A549 (cell line): ENCODE measurements around the gene VPS37B. TPM values are rescaled to one million over a fixed set of nuclear protein-coding genes. Genes with fewer than 3 reads are reported as not detected.
"Not testable (repeated sequence)": the region's sequence is repeated elsewhere in the genome, so short reads cannot be mapped to it uniquely, and the experiment has no call there.

Experiments used
- ATAC-seq, 2 experiments: fragments of 200-7000 bp in 1 of 2; fragments of >200 bp in 1 of 2; cut with Nextera tagmentation in 1 of 2; cut with Tn5 transposase in 1 of 2; 3 replicates each; pipeline versions ENCODE4 v1.8.0 to v1.9.1; 2018 to 2020; ENCODE audit warnings: mild to moderate bottlenecking in 1 of 2, moderate library complexity in 1 of 2
- CTCF ChIA-PET: fragments of 300-600 bp; sonication (Branson Sonifier 250); formaldehyde crosslinking; extraction: SDS; loops from one replicate; lab custom pipeline; 2021; ENCODE audit warnings: antibody characterized with exemption, inconsistent platforms; lab: Yijun Ruan, JAX
- POLR2A ChIA-PET: fragments of 350-600 bp; formaldehyde crosslinking; extraction: SDS; loops from one replicate; lab custom pipeline; 2021; ENCODE audit warnings: antibody characterized with exemption, inconsistent platforms; lab: Yijun Ruan, JAX
- DNase-seq, 2 experiments: peaks; one replicate each; pipeline versions ENCODE4 v3.0.0 to v3.0.0-alpha.2; 2011 to 2016; ENCODE audit warnings: low read depth in 1 of 2, low spot score in 1 of 2
- FAIRE-seq: peaks from 2 replicates; lab custom pipeline; 2011; peaks lifted over from hg19 to GRCh38; lab: Jason Lieb, UNC
- H3K27ac ChIP-seq, 2 experiments: fragments of >200 bp; sonication (Bioruptor Twin); formaldehyde crosslinking; 3 replicates each; pipeline ENCODE4 v1.5.1; 2016 to 2017
- H3K4me1 ChIP-seq: fragments of >200 bp; sonication (Bioruptor Twin); formaldehyde crosslinking; 3 replicates; pipeline ENCODE4 v1.6.1; 2016
- H3K4me2 ChIP-seq: fragments of >200 bp; sonication (Bioruptor Twin); formaldehyde crosslinking; 3 replicates; pipeline ENCODE4 v1.6.1; 2016
- H3K4me3 ChIP-seq: fragments of >200 bp; sonication (Bioruptor Twin); formaldehyde crosslinking; 3 replicates; pipeline ENCODE4 v1.5.1; 2016
- H3K9me3 ChIP-seq: fragments of >200 bp; sonication (Bioruptor Twin); formaldehyde crosslinking; 3 replicates; pipeline ENCODE4 v1.6.1; 2016
- CBX8 ChIP-seq: fragments of 200-600 bp; sonication (generic); IDR thresholded peaks from 2 replicates; pipeline ENCODE4 v1.6.1; 2016
- CHD2 ChIP-seq: fragments of 150-350 bp; IDR thresholded peaks from 2 replicates; pipeline ENCODE4 v1.6.1; 2014; ENCODE audit warnings: low read length; ENCODE audit not compliant: partially characterized antibody
- FOSB ChIP-seq: fragments of 250-450 bp; sonication (Bioruptor Pico); IDR thresholded peaks from 2 replicates; pipeline ENCODE4 v1.5.0; 2020; ENCODE audit warnings: mild to moderate bottlenecking, moderate library complexity
- FOXS1 ChIP-seq: fragments of 250-450 bp; sonication (Bioruptor Pico); IDR thresholded peaks from 2 replicates; pipeline ENCODE4 v1.5.0; 2020; ENCODE audit warnings: mild to moderate bottlenecking, moderate library complexity
- HDAC2 ChIP-seq: fragments of 200-600 bp; sonication (generic); IDR thresholded peaks from 2 replicates; pipeline ENCODE4 v1.6.1; 2016
- HOXA7 ChIP-seq: fragments of 250-450 bp; sonication (Bioruptor Pico); IDR thresholded peaks from 2 replicates; pipeline ENCODE4 v1.5.0; 2020; ENCODE audit warnings: mild to moderate bottlenecking, moderate library complexity
- HOXB5 ChIP-seq: fragments of 250-450 bp; sonication (Bioruptor Pico); IDR thresholded peaks from 2 replicates; pipeline ENCODE4 v1.5.0; 2020; ENCODE audit warnings: mild to moderate bottlenecking, moderate library complexity
- JUNB ChIP-seq: fragments of >200 bp; sonication (Bioruptor Twin); formaldehyde crosslinking; IDR thresholded peaks from 2 replicates; pipeline ENCODE4 v1.6.1; 2016
- MAFK ChIP-seq: fragments of 450-650 bp; IDR thresholded peaks from 2 replicates; pipeline ENCODE4 v1.6.1; 2014; ENCODE audit not compliant: partially characterized antibody
- MYC ChIP-seq: IDR thresholded peaks from 2 replicates; pipeline ENCODE4 v1.6.1; 2012; ENCODE audit warnings: mild to moderate bottlenecking, inconsistent platforms, low read length, improper control_type of control experiment, borderline replicate concordance
- NFE2L2 ChIP-seq: fragments of 150-350 bp; conservative IDR thresholded peaks from 2 replicates; pipeline ENCODE4 v1.6.1; 2014; ENCODE audit warnings: low read length
- PHF8 ChIP-seq: fragments of 200-600 bp; sonication (generic); IDR thresholded peaks from 2 replicates; pipeline ENCODE4 v1.6.1; 2016; ENCODE audit warnings: low read depth, mild to moderate bottlenecking, antibody characterized with exemption, moderate library complexity, borderline replicate concordance
- RCOR1 ChIP-seq: fragments of 150-350 bp; IDR thresholded peaks from 2 replicates; pipeline ENCODE4 v1.6.1; 2014; ENCODE audit warnings: antibody characterized with exemption, low read length, low read depth
- REST ChIP-seq: fragments of 200-600 bp; sonication (generic); IDR thresholded peaks from 2 replicates; pipeline ENCODE4 v1.6.1; 2016; ENCODE audit warnings: antibody characterized with exemption, mild to moderate bottlenecking, moderate library complexity
- ZC3H11A ChIP-seq: fragments of 450-650 bp; IDR thresholded peaks from 2 replicates; pipeline ENCODE4 v1.6.1; 2014; ENCODE audit warnings: antibody characterized with exemption, mild to moderate bottlenecking
- ZFP36 ChIP-seq: fragments of 450-650 bp; IDR thresholded peaks from 2 replicates; pipeline ENCODE4 v1.6.1; 2014; ENCODE audit warnings: borderline replicate concordance; ENCODE audit not compliant: partially characterized antibody
- WGBS: methylation state at CpG from one replicate; pipeline ENCODE4 v1.1.6; 2017; ENCODE audit errors: missing lambda C conversion rate; 5-methylcytosine and 5-hydroxymethylcytosine counted together
- polyA plus RNA-seq, 4 experiments: library from polyadenylated mRNA; depleted of rRNA in 3 of 4; stranded (reverse); fragments of >200 nt; fragmentation: RNase III in 1 of 4; extraction: RNeasy Plus Mini Kit Qiagen cat#74134 plus additional on column Dnase treatment in 1 of 4; gene quantifications; 2 replicates in 3 of 4; 3 replicates in 1 of 4; pipeline ENCODE4 v1.2.3, GENCODE V29; 2011 to 2017

VPS37B gene
- polyA plus RNA-seq, 2 of the 4 experiments (the other 2 are of a cell fraction) = 17.0 to 18.6 TPM

- ATAC-seq (peak; percentile 25 to 31; a peak in 4 of 6 replicates), FAIRE-seq (no peak), DNase-seq (peak in 1 of 2 experiments; percentile 67)
- TF ChIP-seq ZFP36 (peak; percentile 64), CBX8 (no peak), HOXB5 (CRISPR knock-in tag) (no peak)
- peak overlapping the region; percentile 76 to 87 for H3K27ac ChIP-seq
- POLR2A ChIA-PET = no interaction called here
- CTCF ChIA-PET = interaction anchor here (1.0 to 25.9 kb wide), 10 partner anchors 11 to 151 kb away, joined by 3 to 522 read pairs (median 6); no protein-coding TSS in a partner anchor
- WGBS = 56% methylated on average over 14 of the region's 14 CpGs
- no peaks in the 10 kb centered on the region for H3K9me3 ChIP-seq
- peaks cover 63% of the 10 kb centered on the region for H3K4me1 ChIP-seq
- H3K4me2 ChIP-seq = peak overlapping the region; percentile 58
- no peak overlapping the region for H3K4me3 ChIP-seq
Measured at GRCh38 chr12:122944605-122945592, 49.0 kb upstream of the VPS37B start.

- H3K9me3 ChIP-seq = no peaks in the 10 kb centered on the region
- WGBS = 86% methylated on average over 13 of the region's 13 CpGs
- TF ChIP-seq HOXA7 (CRISPR knock-in tag) = no peak
- DNase-seq (no peak), FAIRE-seq (no peak), ATAC-seq (no peak)
- H3K27ac ChIP-seq = peak overlapping the region; percentile 13 to 57; a peak in 3 of 6 replicates
- ChIA-PET CTCF (interaction anchor here (0.6 to 25.9 kb wide), 3 partner anchors 9 to 144 kb away, joined by 3 to 522 read pairs (median 4); no protein-coding TSS in a partner anchor), POLR2A (no interaction called here)
- H3K4me2 ChIP-seq = no peak overlapping the region
- peaks cover 62% of the 10 kb centered on the region for H3K4me1 ChIP-seq
- no peak overlapping the region for H3K4me3 ChIP-seq
Measured at GRCh38 chr12:122943196-122943595, 47.3 kb upstream of the VPS37B start.

- ChIA-PET CTCF (interaction anchor here (1.2 to 25.9 kb wide), 2 partner anchors 10 to 79 kb away, joined by 4 to 522 read pairs; no protein-coding TSS in a partner anchor), POLR2A (interaction anchor here (0.6 kb wide), 1 partner anchor 116 kb away, joined by 4 read pairs; no protein-coding TSS in a partner anchor)
- no peak for FAIRE-seq
- DNase-seq = peak in 1 of 2 experiments; percentile 46
- H3K4me3 ChIP-seq = no peak overlapping the region
- no peak for TF ChIP-seq NFE2L2
- TF ChIP-seq MAFK = peak; percentile 59
- H3K4me2 ChIP-seq = no peak overlapping the region
- peaks cover 60% of the 10 kb centered on the region for H3K4me1 ChIP-seq
- H3K27ac ChIP-seq = peak overlapping the region; percentile 13 to 57; a peak in 3 of 6 replicates
- H3K9me3 ChIP-seq = no peaks in the 10 kb centered on the region
- 94% methylated on average over 2 of the region's 2 CpGs for WGBS
- ATAC-seq = no peak
Measured at GRCh38 chr12:122942637-122943036, 46.7 kb upstream of the VPS37B start.

GRCh38 chr12:122941351-122941750 is 45.4 kb upstream of the VPS37B start:
- Histone ChIP-seq H3K4me2 (peak overlapping the region; percentile 13; the same call in 1 of the 3 replicates), H3K4me1 (peaks cover 47% of the 10 kb centered on the region)
- not testable (repeated sequence) for H3K9me3 ChIP-seq, H3K4me3 ChIP-seq, FAIRE-seq, H3K27ac ChIP-seq, ATAC-seq, DNase-seq
- POLR2A ChIA-PET = interaction anchor here (0.6 kb wide), 1 partner anchor 15 kb away, joined by 3 read pairs; no protein-coding TSS in a partner anchor
- WGBS = 84% methylated on average over 5 of the region's 5 CpGs
- CTCF ChIA-PET = interaction anchor here (1.1 to 25.9 kb wide), 4 partner anchors 12 to 297 kb away, joined by 3 to 522 read pairs (median 4); no protein-coding TSS in a partner anchor

GRCh38 chr12:122939125-122939524 is 43.2 kb upstream of the VPS37B start:
- FAIRE-seq (no peak), ATAC-seq (no peak), DNase-seq (no peak)
- no peak overlapping the region for H3K27ac ChIP-seq
- H3K9me3 ChIP-seq = no peaks in the 10 kb centered on the region
- H3K4me1 ChIP-seq = peaks cover 27% of the 10 kb centered on the region
- no peak overlapping the region for H3K4me2 ChIP-seq
- H3K4me3 ChIP-seq = no peak overlapping the region
- TF ChIP-seq RCOR1 (no peak), FOXS1 (no peak), MYC (no peak), PHF8 (no peak), HDAC2 (no peak), HOXA7 (CRISPR knock-in tag) (no peak), FOSB (CRISPR knock-in tag) (no peak), JUNB (no peak), NFE2L2 (no peak), REST (no peak), CHD2 (no peak), MAFK (no peak), ZC3H11A (no peak)
- POLR2A ChIA-PET = interaction anchor here (0.6 kb wide), 1 partner anchor 22 kb away, joined by 6 read pairs; no protein-coding TSS in a partner anchor
- WGBS = 81% methylated on average over 4 of the region's 4 CpGs
- CTCF ChIA-PET = interaction anchor here (1.2 to 25.9 kb wide), 2 partner anchors 9 to 75 kb away, joined by 3 to 522 read pairs; no protein-coding TSS in a partner anchor
